ENCODE measurements around the gene LARGE1.

The LARGE1 gene

DNA sequence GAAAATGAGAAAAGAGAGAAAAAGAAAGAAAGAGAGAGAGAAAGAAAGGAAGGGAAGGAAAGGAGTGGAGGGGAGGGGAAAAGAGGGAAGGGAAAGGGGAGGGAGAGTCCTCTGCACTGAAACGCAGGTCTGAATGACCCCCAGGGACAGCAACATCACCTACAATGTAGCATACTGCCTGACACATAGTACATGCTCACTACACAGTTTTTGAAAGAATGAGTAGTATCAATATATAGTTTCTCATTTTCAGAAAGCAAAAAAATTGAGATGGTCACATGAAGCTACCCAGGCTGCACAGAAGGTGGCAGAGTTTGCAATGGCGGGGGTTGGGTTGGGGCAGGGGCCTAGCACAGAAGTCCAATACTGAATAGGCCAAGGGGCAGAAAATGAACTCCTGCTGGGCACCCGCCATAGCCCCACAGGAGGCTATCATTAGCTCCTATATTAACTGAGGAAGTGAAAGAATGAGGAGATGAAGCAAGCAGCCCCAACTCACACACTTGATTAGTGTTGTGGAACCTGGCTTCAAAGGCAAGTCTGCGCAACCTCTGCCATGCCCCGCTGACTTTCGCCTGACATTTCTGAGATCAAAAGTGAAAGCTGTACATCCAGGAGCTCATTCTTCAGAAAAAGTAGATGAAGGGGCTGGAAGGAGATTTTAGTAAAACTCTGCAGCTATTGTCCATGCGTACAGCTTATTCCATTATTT, 620.9 kb downstream of the LARGE1 start:
- peaks cover 8% of the 10 kb centered on the region for H3K36me3 Mint-ChIP-seq (ENCODE audit: low read depth)
- H3K27me3 Mint-ChIP-seq (ENCODE audit: low read depth): no peaks in the 10 kb centered on the region
- H3K4me1 Mint-ChIP-seq: peaks cover 7% of the 10 kb centered on the region
- H3K4me3 Mint-ChIP-seq: no peak overlapping the region
- TF ChIP-seq, protein P1, sequence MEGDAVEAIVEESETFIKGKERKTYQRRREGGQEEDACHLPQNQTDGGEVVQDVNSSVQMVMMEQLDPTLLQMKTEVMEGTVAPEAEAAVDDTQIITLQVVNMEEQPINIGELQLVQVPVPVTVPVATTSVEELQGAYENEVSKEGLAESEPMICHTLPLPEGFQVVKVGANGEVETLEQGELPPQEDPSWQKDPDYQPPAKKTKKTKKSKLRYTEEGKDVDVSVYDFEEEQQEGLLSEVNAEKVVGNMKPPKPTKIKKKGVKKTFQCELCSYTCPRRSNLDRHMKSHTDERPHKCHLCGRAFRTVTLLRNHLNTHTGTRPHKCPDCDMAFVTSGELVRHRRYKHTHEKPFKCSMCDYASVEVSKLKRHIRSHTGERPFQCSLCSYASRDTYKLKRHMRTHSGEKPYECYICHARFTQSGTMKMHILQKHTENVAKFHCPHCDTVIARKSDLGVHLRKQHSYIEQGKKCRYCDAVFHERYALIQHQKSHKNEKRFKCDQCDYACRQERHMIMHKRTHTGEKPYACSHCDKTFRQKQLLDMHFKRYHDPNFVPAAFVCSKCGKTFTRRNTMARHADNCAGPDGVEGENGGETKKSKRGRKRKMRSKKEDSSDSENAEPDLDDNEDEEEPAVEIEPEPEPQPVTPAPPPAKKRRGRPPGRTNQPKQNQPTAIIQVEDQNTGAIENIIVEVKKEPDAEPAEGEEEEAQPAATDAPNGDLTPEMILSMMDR (IDR thresholded peaks at IDR 0.05; ENCODE audit: unreplicated experiment in 3 of 3): peak in 1 of 3 experiments; percentile 9
- no peaks in the 10 kb centered on the region for H3K9me3 Mint-ChIP-seq
- peak overlapping the region in 2 of 3 experiments; percentile 44 to 52 for H3K27ac Mint-ChIP-seq

DNA sequence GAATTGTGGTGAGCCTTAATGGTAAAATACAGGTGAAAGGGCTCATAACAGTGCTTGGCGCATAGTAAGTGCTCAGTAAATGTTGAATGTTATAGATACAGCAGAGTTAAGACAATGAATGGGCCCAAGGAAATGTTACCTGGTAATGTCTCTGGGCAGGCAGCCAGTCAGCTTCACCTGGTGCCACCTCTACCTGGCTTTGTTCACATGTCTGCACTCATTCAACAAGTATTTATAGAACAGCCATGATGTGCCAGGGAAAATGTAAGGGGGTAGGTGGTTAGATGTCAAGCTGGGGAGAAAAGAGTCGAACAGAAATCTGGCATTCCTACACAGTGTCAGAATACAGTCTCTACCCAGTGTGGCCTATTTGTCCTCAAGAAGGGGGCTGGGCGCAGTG, 623.3 kb downstream of the LARGE1 start:
- no peak overlapping the region for H3K27ac Mint-ChIP-seq
- no peaks in the 10 kb centered on the region for H3K9me3 Mint-ChIP-seq
- H3K36me3 Mint-ChIP-seq (ENCODE audit: low read depth): peaks cover 13% of the 10 kb centered on the region
- H3K27me3 Mint-ChIP-seq (ENCODE audit: low read depth): no peaks in the 10 kb centered on the region
- H3K4me1 Mint-ChIP-seq: no peaks in the 10 kb centered on the region
- TF ChIP-seq, protein P1 (IDR thresholded peaks at IDR 0.05; ENCODE audit: unreplicated experiment in 3 of 3): no peak
- H3K4me3 Mint-ChIP-seq: no peak overlapping the region

DNA sequence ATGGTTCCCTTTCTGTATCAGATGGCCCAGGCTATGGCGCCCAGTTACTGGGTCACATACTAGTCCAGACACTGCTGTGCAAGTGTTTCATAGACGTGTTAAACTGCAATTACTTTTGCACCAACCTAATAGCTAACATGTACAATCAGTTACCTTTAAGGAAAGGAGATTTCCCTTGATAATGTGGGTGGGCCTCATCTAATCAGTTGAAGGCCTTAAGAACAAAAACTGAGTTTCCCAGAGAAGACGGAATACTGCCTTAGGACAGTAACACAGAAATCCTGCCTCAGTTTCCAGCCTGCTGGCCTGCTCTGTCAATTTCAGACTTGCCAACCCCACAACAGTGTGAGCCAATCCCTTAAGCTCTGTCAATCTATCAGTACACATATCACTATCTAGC, 632.2 kb downstream of the LARGE1 start:
- no peaks in the 10 kb centered on the region for H3K4me1 Mint-ChIP-seq
- no peaks in the 10 kb centered on the region for H3K9me3 Mint-ChIP-seq
- peaks cover 16% of the 10 kb centered on the region for H3K36me3 Mint-ChIP-seq (ENCODE audit: low read depth)
- no peak overlapping the region for H3K27ac Mint-ChIP-seq
- H3K27me3 Mint-ChIP-seq (ENCODE audit: low read depth): no peaks in the 10 kb centered on the region
- no peak overlapping the region for H3K4me3 Mint-ChIP-seq
- TF ChIP-seq, protein P1 (IDR thresholded peaks at IDR 0.05; ENCODE audit: unreplicated experiment in 3 of 3): no peak

DNA sequence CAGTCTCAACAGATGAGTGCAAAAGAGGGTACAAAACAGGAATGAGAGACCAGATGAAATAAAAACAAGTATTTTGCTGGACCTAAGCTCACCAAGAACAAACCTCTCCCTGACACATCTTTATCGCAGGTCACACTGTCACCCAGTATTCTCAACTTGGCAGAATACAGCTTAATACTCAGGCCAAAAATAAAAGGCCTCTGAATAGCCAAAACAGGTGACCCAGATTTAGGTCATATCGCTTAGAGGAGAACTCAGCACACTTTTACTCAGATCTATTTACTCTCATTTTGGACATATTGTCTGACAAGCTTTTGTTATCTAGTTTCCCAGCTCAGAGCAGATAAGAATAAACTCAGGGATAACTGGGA, 645.2 kb downstream of the LARGE1 start:
- H3K36me3 Mint-ChIP-seq (ENCODE audit: low read depth): peaks cover 47% of the 10 kb centered on the region
- no peaks in the 10 kb centered on the region for H3K27me3 Mint-ChIP-seq (ENCODE audit: low read depth)
- H3K9me3 Mint-ChIP-seq: no peaks in the 10 kb centered on the region
- H3K27ac Mint-ChIP-seq: no peak overlapping the region
- peaks cover 15% of the 10 kb centered on the region for H3K4me1 Mint-ChIP-seq
- TF ChIP-seq, protein P1 (IDR thresholded peaks at IDR 0.05; ENCODE audit: unreplicated experiment in 3 of 3): no peak
- H3K4me3 Mint-ChIP-seq: no peak overlapping the region

DNA sequence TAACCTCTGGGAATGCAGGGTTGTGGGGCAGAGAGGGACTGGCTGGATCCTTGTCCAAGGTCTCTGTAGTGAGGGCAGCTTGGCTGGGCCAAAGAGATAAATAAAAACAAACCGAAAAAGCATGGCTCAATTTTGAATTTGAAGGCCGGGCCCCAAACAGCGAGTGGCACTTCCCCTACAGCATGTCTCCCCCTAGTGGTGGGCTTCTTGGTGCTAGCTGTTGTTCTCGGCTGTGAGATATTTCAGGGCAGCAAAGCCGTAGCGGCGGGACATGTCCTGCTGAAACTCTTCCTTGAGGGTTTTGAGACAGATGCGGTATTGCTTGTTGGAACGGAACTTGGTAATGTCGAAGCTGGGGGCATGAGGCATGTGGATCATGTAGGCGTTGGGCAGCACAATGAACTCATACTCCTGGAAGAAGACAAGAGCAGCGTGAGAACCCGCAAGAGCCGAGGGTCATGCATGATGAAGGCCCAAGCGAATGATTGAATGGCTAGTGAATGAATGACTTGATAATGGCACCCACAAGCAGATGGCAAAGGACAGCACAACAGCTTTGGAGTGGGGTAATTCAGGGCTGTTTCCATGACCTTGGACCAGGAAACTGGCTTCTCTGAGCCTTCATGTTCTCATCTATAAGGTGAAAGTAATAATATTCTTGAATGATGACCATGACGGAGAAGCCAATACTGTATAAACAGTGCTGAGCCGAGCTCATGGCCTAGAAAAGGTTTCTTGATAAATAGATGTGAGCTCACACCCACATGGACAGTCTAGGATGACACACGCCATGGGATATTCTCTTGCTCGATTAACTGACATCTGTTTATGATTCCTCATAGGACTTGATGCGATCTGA, 645.8 kb downstream of the LARGE1 start:
- no peaks in the 10 kb centered on the region for H3K9me3 Mint-ChIP-seq
- no peak overlapping the region for H3K27ac Mint-ChIP-seq
- peaks cover 15% of the 10 kb centered on the region for H3K4me1 Mint-ChIP-seq
- H3K27me3 Mint-ChIP-seq (ENCODE audit: low read depth): no peaks in the 10 kb centered on the region
- H3K36me3 Mint-ChIP-seq (ENCODE audit: low read depth): peaks cover 44% of the 10 kb centered on the region
- TF ChIP-seq, protein P1 (IDR thresholded peaks at IDR 0.05; ENCODE audit: unreplicated experiment in 3 of 3): peak in 2 of 3 experiments; percentile 16 to 20
- no peak overlapping the region for H3K4me3 Mint-ChIP-seq

Measured in nephron (organoid).